Choroid plexus epithelial cell (primary cell): ENCODE measurements around the gene BBS7.

Experiments used
- DNase-seq: peaks from one replicate; pipeline ENCODE4 v3.0.0-alpha.2; 2010; ENCODE audit warnings: low read depth
- H3K4me3 ChIP-seq: 2 replicates; pipeline ENCODE4 v1.5.1; 2011; ENCODE audit warnings: low read depth, mild to moderate bottlenecking, control low read depth, low read length, moderate library complexity
- TF ChIP-seq, protein P1 (sequence below): conservative IDR thresholded peaks from 2 replicates; pipeline ENCODE4 v1.5.1; 2011; ENCODE audit warnings: low read depth, mild to moderate bottlenecking, control low read depth, inconsistent platforms, low read length, moderate library complexity

BBS7 gene

DNA sequence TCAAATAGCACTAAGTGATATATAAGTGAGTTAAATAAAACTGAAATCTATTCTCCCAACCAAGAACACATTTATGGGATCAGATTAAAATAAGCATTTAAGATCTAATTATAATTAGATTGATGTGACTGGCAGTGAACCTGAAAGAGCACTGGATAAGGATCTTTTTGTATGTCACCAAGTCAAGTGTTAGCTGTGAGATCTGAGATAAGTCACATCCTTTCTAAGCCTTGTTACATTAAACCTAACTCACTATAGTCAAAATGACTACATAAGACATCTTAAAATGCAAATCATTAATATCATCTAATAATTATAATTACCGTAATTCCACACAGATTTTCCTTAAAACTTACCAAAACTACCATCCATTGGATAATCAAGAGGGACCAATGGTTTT is 48.2 kb downstream of the BBS7 start:
- TF ChIP-seq, protein P1, sequence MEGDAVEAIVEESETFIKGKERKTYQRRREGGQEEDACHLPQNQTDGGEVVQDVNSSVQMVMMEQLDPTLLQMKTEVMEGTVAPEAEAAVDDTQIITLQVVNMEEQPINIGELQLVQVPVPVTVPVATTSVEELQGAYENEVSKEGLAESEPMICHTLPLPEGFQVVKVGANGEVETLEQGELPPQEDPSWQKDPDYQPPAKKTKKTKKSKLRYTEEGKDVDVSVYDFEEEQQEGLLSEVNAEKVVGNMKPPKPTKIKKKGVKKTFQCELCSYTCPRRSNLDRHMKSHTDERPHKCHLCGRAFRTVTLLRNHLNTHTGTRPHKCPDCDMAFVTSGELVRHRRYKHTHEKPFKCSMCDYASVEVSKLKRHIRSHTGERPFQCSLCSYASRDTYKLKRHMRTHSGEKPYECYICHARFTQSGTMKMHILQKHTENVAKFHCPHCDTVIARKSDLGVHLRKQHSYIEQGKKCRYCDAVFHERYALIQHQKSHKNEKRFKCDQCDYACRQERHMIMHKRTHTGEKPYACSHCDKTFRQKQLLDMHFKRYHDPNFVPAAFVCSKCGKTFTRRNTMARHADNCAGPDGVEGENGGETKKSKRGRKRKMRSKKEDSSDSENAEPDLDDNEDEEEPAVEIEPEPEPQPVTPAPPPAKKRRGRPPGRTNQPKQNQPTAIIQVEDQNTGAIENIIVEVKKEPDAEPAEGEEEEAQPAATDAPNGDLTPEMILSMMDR: no peak
- no peak for DNase-seq
- H3K4me3 ChIP-seq: peak overlapping the region; percentile 79

DNA sequence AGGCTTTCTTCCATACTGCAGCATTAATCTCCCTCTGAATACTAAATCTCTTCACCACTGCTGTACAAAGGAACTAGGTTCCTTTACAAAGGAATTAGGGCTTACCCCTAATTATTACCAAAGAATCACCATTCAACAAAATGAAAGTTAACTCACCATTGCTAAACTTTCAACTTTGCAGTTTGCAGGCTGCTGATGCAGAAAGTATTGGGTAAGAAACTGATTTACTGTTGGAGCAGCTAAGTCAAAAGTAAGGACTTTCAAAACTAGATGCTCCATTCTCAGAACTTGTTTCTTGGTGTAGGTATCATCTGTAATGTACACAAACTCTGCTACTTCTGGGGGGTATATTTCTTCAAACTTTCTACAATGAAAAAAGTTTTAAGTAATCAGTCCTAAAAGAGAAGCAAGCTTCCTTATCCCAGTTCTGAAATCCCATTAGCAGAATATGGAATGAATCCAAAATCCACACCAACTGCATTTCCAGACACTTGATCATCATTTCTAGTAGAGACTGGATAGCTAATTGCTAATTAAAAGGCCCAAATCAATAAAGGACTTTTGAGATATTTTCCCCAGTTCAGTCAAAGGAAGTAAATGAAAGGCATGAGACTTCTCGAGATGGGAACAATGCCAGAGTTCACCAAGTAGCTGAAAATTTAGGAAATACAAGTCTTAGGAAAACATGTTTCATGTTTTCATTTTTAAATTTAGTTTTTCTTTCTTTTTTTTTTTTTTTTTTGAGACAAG is 50.9 kb downstream of the BBS7 start:
- DNase-seq: peak; percentile 23
- TF ChIP-seq, protein P1: no peak
- H3K4me3 ChIP-seq: no peak overlapping the region

DNA sequence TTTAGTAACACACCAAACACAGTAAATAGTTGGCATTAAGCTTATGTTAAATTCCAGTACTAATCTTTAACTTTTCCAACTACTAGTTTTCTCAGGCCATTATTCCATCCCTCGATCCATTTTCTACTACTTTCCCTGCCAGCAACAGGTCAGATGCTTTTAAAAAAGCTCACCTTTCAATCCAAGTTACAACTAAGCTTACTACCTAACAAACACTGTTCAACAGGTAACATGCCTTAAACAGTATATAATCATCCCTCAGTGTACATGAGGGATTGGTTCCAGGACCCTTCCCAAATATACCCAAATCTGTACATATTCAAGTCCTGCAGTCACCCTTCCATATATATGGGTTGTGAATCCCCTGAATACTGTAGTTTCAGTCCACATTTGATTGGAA is 52.1 kb downstream of the BBS7 start:
- TF ChIP-seq, protein P1: no peak
- no peak for DNase-seq

DNA sequence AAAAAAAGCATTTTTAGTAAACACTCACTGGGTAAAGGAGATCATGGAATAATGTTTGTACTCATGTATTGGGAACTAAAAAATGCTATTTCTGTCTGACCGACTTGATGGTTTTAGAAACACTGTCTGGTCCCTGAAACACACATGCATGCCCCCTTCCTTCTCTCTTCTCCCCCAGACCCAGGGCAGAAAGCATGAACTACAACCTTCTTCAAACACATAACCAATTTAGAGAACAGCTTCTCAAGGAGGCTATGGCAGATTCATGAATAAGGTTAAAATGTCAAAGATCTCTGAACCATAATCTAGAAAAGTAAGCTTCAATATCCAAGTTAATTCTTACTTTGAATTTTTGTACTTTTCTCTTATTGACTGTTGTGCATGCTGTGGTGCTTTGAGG is 52.6 kb downstream of the BBS7 start:
- DNase-seq: no peak
- H3K4me3 ChIP-seq: no peak overlapping the region
- TF ChIP-seq, protein P1: no peak

More for the DNA sequence above, 52.1 kb downstream of the BBS7 start:
- no peak overlapping the region for H3K4me3 ChIP-seq

DNA sequence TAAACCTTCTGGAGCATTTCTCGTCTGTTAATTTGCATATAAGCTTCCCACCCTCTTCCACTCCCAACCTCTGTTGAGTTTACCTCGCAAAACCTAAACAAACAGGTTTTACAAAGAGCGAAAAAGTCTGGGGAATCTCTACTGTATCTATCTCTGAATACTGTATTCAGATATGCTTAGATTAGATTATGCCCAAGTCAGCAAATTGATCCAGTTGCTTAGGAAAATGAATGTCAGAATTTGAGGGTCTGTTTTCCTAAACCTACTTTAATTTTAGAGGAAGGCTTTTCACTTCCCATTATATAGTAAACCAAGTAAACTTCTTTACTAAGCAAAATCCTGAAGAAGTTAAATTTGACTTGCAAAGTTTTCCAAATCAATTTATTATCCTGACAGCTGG is 53.3 kb downstream of the BBS7 start:
- H3K4me3 ChIP-seq: no peak overlapping the region
- TF ChIP-seq, protein P1: no peak

DNA sequence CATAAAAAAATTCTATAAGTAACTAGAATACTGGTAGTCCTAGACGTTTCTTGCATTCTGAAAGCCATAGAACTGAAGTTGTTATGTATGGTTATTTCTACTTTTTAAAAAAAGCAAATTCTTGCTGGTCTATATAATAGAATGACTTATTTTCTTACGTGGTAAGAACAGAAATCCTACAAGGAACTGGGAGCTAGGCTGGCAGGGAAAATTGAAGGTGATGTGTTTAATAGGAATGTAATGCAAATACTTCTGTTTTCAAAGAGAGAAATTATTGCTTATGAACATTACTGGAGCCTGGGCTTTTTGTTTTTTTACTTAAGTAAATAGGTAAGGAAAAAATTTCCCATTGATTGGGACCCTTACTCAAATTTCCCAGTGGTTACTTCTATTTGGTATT is 55.5 kb downstream of the BBS7 start:
- no peak for DNase-seq
- TF ChIP-seq, protein P1: no peak
- no peak overlapping the region for H3K4me3 ChIP-seq

More for the DNA sequence above, 53.3 kb downstream of the BBS7 start:
- no peak for DNase-seq

DNA sequence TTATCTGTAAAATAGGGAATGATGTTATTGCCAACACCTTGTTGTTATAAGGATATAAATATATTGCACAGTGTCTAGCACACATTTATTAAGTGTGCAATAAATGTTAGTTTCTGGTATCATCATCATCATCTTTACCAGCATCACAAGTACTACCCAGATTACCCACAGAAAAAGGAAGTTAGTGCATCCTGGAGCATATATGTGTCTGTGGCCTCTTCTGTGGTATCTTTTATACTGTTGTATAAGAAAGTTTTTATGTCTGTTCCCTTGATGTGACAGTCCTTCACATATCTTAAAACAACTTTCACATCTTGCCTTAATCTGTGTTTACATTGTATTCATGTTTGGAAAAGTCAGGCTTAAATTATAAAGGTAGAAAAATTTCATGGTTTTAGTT is 59.2 kb downstream of the BBS7 start:
- no peak overlapping the region for H3K4me3 ChIP-seq
- no peak for DNase-seq
- TF ChIP-seq, protein P1: no peak
